AG09319 (cell line): ENCODE data around the gene BMP15.
A peak's percentile ranks its signal among the peaks of the same experiment; 100 is the strongest.

Source experiments
- DNase-seq: peaks from one replicate; pipeline ENCODE4 v3.0.0-alpha.2; 2010; ENCODE audit warnings: low read depth; ENCODE audit errors: extremely low read depth
- TF ChIP-seq, protein P1 (sequence below): IDR thresholded peaks from 2 replicates; pipeline ENCODE4 v1.5.1; 2011; ENCODE audit warnings: low read depth, mild to moderate bottlenecking, inconsistent platforms, low read length, moderate library complexity

BMP15 gene

DNA sequence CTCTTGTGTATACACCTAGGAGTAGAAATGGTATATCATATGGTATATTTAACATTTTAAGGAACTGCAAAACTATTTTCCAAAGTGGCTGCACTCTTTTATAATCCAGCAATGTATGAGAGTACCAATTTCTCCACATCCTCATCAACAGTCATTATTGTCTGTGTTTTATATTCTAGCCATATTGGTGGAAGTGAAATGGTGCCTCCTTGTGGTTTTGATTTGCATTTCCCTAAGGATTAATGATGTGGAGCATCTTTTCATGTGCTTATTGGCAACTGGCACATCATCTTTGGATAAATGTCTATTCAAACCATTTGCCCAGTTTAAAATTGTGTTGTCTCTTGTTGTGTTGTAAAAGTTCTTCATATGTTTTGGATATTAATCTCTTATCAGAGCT, 9.6 kb downstream of the BMP15 start:
- DNase-seq: no peak
- TF ChIP-seq, protein P1, sequence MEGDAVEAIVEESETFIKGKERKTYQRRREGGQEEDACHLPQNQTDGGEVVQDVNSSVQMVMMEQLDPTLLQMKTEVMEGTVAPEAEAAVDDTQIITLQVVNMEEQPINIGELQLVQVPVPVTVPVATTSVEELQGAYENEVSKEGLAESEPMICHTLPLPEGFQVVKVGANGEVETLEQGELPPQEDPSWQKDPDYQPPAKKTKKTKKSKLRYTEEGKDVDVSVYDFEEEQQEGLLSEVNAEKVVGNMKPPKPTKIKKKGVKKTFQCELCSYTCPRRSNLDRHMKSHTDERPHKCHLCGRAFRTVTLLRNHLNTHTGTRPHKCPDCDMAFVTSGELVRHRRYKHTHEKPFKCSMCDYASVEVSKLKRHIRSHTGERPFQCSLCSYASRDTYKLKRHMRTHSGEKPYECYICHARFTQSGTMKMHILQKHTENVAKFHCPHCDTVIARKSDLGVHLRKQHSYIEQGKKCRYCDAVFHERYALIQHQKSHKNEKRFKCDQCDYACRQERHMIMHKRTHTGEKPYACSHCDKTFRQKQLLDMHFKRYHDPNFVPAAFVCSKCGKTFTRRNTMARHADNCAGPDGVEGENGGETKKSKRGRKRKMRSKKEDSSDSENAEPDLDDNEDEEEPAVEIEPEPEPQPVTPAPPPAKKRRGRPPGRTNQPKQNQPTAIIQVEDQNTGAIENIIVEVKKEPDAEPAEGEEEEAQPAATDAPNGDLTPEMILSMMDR: peak; percentile 25

DNA sequence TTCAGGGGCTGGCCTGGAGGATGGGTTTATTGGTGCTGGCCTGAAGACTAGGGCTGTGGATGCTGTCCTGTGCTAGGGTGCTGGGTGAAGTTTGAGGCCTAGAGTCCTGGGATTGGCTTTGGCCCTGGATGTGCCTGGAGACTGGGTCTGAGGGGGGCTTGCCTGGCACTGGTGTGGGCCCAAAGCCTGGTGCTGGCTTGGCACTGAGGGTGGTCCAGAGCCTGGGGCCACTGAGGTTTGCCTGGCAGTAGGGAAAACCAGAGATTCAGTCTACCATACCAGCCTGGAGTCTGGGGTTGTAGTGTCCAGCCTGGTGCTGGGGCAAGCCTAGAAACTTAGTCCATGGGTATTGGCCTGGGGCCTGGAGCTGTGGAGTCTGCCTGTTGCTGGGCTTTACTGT, 16.6 kb downstream of the BMP15 start:
- TF ChIP-seq, protein P1: no peak
- no peak for DNase-seq

DNA sequence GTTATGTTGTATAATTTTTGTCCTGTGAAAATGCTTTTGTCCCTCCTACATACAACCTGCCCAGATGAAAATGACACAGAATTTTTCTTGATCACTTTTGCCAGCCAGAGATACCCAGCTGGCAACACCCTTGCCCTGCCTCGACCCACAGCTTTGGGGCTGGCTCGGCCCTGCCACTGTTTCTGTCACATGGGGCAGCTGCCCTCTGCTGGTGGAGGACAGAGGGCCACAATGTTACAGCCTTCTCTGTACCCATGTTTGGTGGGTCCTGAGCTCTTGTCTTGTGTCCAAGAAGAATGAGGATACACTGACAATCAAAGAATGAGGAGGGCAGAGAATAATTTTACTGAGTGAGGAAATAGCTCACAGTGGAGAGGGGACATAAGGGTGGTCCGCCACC, 31.1 kb downstream of the BMP15 start:
- TF ChIP-seq, protein P1: peak; percentile 34
- no peak for DNase-seq

DNA sequence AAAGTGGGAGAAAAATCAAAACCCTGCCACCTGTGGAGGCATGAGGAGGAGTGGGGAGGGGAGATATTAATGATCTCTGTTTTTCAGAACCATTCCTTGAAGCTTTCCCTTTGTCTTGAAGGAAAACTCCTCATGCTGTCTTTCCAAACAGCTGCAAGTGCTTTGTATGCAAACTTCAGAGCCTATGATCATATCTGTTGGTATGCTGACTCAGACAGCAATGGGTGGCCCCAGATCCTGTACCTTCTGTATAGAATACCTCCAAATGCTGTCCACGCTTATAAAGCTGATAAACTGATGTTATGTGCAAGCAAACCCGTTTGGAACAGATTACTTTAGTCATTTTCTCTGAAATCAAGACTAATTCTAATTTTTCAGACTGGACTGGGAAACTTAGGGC, 31.9 kb downstream of the BMP15 start:
- DNase-seq: no peak
- TF ChIP-seq, protein P1: no peak

DNA sequence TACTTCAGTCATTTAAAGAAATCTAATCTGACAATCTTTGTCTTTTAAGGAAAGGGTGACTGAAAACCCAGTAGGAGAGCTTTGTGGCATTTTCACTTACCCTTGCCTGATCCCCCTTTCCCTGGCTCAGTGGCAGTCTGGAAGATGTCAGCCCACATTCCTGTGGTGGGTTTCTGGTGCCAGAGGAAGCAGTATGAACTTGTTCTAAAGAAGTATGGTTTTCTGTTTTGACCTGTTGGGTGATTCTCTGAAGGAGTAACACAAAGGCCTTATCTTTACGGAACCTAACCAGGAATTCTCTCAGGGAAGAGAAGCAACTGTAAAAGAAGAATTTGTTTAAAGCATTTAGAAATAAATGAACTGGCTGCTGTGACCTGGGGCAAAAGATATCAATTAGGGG, 41.9 kb downstream of the BMP15 start:
- TF ChIP-seq, protein P1: no peak
- DNase-seq: no peak

DNA sequence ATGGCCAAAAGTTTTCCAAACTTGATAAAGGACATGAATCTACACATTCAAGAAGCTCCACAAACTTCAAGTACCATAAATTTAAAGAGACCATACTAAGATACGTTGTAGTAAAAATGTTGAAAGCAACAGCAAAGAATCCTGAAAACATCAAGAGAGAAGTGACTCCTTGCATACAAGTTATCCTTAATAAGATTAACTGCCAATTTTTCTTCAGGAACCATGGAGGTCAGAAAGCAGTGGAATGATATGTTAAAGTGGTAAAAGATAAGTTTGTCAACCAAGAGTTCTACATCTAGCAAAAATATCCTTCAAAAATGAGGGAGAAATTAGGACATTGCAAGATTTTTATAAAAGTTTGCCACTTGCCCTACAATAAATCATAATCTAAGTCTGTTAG, 43.3 kb downstream of the BMP15 start:
- TF ChIP-seq, protein P1: no peak
- DNase-seq: no peak

DNA sequence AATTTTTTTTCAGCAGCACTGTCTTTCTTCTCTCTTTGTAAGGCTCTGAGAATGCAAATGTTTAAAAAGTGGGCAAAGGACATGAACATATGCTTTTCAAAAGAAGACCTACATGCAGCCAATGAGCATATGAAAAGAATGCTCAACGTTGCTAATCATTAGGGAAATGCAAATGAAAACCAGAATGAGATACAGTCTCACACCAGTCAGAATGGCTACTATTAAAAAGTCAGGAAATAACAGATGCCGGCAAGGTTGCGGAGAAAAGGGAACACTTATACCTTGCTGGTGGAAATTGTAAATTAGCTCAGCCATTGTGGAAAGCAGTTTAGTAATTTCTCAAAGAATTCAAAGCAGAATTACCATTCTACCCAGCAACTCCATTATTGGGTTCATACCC, 51.6 kb downstream of the BMP15 start:
- no peak for DNase-seq
- TF ChIP-seq, protein P1: no peak
